Measurements from ENCODE around the gene ZCCHC14. TPM values are rescaled to one million over a fixed set of nuclear protein-coding genes. Genes with fewer than 3 reads are reported as not detected.

Gene ZCCHC14
- total and polyA plus RNA-seq, 4 donors, result 6.6 to 42.5 (median 27.8) TPM

DNA sequence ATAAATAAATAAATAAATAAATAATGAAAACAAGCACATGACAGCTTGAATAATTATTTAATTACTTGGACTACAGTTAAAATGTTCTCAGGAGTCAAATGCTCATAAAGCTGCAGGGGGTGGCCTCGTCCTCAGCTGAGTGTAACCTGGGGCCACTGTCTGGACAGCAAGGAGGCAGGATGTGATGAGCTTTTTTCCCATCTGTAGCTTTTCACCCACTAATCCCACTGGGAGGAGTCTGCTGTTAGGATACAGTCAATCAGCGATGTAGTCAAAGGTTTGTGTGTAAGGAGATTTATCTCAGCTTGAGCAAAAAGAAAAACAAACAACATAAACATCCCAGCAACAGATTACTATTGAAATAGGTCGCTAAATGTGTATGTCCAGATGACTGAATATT lies 22.5 kb downstream of the ZCCHC14 start:
- ATAC-seq (ENCODE audit: low FRiP score) (no peak), DNase-seq (no peak)
- intact Hi-C loops (cut with DNase I), result loop anchor here in 1 of 2 donors (5.0 to 10.0 kb wide), 2 partner anchors 33 to 76 kb away; partner anchors contain the start of gene MAP1LC3B
- no peaks in the 10 kb centered on the region for H3K9me3 ChIP-seq (ENCODE audit: control insufficient read depth, low read length)
- H3K36me3 ChIP-seq (ENCODE audit: control insufficient read depth in 1 of 2, insufficient read depth in 2 of 2, low read length in 1 of 2), result no peaks in the 10 kb centered on the region
- no peak overlapping the region for H3K27ac ChIP-seq (ENCODE audit: low read depth in 1 of 2, low read length in 2 of 2)
- no peak overlapping the region for H3K4me3 ChIP-seq (ENCODE audit: low read length in 2 of 2)
- H3K27me3 ChIP-seq (ENCODE audit: control insufficient read depth in 1 of 2, insufficient read depth in 2 of 2, low read length in 1 of 2), result no peaks in the 10 kb centered on the region
- peaks cover 0 to 4% of the 10 kb centered on the region in 2 donors for H3K4me1 ChIP-seq (ENCODE audit: control insufficient read depth in 1 of 2, insufficient read depth in 2 of 2, low read length in 2 of 2)
- WGBS, 2 donors, result 84 to 91% methylated on average over 3 of the region's 3 CpGs

DNA sequence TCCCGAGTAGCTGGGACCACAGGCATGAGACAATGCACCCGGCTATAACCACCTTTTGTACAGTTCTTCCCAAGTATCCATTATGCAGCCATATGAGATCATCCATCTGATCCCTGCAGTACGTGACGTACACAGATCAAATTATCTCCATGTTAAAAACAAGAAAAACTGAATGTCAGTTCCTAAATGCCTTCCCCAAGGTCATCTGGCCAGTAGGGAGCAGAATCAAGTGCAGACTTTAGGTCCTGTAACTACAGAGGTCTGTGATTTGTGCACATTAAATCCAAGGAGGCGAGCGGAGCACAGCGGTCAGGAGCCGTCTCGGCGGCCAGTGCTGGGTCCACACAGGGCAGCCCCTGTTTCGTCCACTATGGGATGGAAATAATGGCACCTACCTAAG lies 23.7 kb downstream of the ZCCHC14 start:
- Histone ChIP-seq H3K4me3 (ENCODE audit: low read length in 2 of 2) (no peak overlapping the region), H3K9me3 (ENCODE audit: control insufficient read depth, low read length) (no peaks in the 10 kb centered on the region), H3K36me3 (ENCODE audit: control insufficient read depth in 1 of 2, insufficient read depth in 2 of 2, low read length in 1 of 2) (no peaks in the 10 kb centered on the region), H3K27ac (ENCODE audit: low read depth in 1 of 2, low read length in 2 of 2) (no peak overlapping the region), H3K27me3 (ENCODE audit: control insufficient read depth in 1 of 2, insufficient read depth in 2 of 2, low read length in 1 of 2) (no peaks in the 10 kb centered on the region), H3K4me1 (ENCODE audit: control insufficient read depth in 1 of 2, insufficient read depth in 2 of 2, low read length in 2 of 2) (peaks cover 0 to 4% of the 10 kb centered on the region in 2 donors)
- DNase-seq (no peak), ATAC-seq (ENCODE audit: low FRiP score) (no peak)
- intact Hi-C loops (cut with DNase I), result no loop called here
- WGBS, 2 donors, result 85 to 99% methylated on average over 11 of the region's 11 CpGs

DNA sequence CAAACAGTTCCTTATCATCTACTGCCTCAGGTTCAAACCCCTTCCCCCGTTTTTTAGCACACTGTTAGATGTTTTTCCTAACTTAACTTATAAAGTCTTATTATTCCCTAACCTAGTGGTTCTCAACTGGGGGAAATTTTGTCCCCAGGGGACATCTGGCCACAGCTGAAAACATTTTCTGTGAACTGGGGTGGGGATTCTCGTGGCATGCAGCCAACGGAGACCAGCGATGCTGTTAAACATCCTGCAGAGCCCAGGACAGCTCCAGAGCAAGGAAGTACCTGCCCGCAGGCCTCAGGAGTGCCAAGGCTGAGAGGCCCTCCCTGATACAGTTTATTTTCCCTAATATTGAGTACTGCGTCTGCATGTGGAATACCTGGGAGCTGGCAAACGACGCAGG lies 24.3 kb downstream of the ZCCHC14 start:
- 67 to 69% methylated on average over 8 of the region's 8 CpGs for WGBS, 2 donors
- intact Hi-C loops (cut with DNase I), result no loop called here
- peaks cover 0 to 5% of the 10 kb centered on the region in 2 donors for H3K4me1 ChIP-seq (ENCODE audit: control insufficient read depth in 1 of 2, insufficient read depth in 2 of 2, low read length in 2 of 2)
- H3K27me3 ChIP-seq (ENCODE audit: control insufficient read depth in 1 of 2, insufficient read depth in 2 of 2, low read length in 1 of 2), result no peaks in the 10 kb centered on the region
- H3K36me3 ChIP-seq (ENCODE audit: control insufficient read depth in 1 of 2, insufficient read depth in 2 of 2, low read length in 1 of 2), result no peaks in the 10 kb centered on the region
- DNase-seq (no peak), ATAC-seq (ENCODE audit: low FRiP score) (no peak)
- H3K9me3 ChIP-seq (ENCODE audit: control insufficient read depth, low read length), result no peaks in the 10 kb centered on the region
- H3K27ac ChIP-seq (ENCODE audit: low read depth in 1 of 2, low read length in 2 of 2), result no peak overlapping the region
- H3K4me3 ChIP-seq (ENCODE audit: low read length in 2 of 2), result no peak overlapping the region

DNA sequence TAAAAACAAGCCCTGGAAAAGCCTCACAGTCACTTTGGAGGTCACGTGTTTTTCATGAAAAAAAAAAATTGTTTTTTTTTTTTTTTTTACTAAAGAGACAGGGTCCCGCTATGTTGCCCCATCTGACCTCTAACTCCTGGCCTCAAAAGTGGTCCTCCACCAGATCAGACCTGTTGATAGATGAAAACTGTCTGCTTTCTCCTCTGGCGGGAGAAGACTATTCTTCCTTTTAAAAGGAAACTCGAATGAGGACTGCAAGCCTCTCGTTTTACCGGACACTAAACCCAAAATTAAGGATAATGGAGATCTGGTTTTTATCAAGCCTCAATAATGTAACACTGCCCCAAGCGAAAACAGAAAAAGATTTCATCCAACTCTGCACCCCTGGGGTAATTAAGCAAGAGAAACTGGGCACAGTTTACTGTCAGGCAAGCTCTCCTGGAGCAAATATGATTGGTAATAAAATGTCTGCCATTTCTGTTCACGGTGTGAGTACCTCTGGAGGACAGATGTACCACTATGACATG lies 25.8 kb downstream of the ZCCHC14 start:
- Histone ChIP-seq H3K4me1 (ENCODE audit: control insufficient read depth in 1 of 2, insufficient read depth in 2 of 2, low read length in 2 of 2) (peaks cover 0 to 5% of the 10 kb centered on the region in 2 donors), H3K27me3 (ENCODE audit: control insufficient read depth in 1 of 2, insufficient read depth in 2 of 2, low read length in 1 of 2) (no peaks in the 10 kb centered on the region), H3K4me3 (ENCODE audit: low read length in 2 of 2) (no peak overlapping the region), H3K27ac (ENCODE audit: low read depth in 1 of 2, low read length in 2 of 2) (no peak overlapping the region), H3K9me3 (ENCODE audit: control insufficient read depth, low read length) (no peaks in the 10 kb centered on the region), H3K36me3 (ENCODE audit: control insufficient read depth in 1 of 2, insufficient read depth in 2 of 2, low read length in 1 of 2) (no peaks in the 10 kb centered on the region)
- no peak for DNase-seq
- no peak for ATAC-seq (ENCODE audit: low FRiP score)
- WGBS, 2 donors, result 91 to 92% methylated on average over 8 of the region's 8 CpGs
- intact Hi-C loops (cut with DNase I), result no loop called here

DNA sequence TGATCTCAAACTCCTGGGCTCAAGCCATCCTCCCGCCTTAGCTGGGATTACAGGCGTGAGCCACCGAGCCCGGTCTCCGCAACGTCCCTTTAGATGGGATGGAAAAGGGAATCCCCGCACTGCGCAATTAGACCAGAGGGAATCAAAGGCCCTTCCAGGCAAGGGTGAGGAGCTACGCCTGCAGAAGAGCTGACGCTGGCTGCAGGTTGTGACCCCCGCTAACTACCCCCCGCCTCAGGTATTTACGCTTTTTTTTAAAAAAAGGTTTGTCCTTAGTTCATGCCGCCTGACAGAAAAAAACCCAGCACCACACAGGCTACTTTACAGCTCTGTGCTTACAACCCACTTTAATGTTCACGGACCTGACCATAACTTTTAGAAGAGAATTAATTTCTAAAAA lies 26.9 kb downstream of the ZCCHC14 start:
- Histone ChIP-seq H3K27me3 (ENCODE audit: control insufficient read depth in 1 of 2, insufficient read depth in 2 of 2, low read length in 1 of 2) (no peaks in the 10 kb centered on the region), H3K36me3 (ENCODE audit: control insufficient read depth in 1 of 2, insufficient read depth in 2 of 2, low read length in 1 of 2) (no peaks in the 10 kb centered on the region), H3K27ac (ENCODE audit: low read depth in 1 of 2, low read length in 2 of 2) (peak overlapping the region; percentile 58 to 94), H3K4me3 (ENCODE audit: low read length in 2 of 2) (no peak overlapping the region), H3K4me1 (ENCODE audit: control insufficient read depth in 1 of 2, insufficient read depth in 2 of 2, low read length in 2 of 2) (peaks cover 0 to 3% of the 10 kb centered on the region in 2 donors), H3K9me3 (ENCODE audit: control insufficient read depth, low read length) (no peaks in the 10 kb centered on the region)
- WGBS, 2 donors, result 79 to 87% methylated on average over 15 of the region's 15 CpGs
- intact Hi-C loops (cut with DNase I), result no loop called here
- no peak for ATAC-seq (ENCODE audit: low FRiP score)
- DNase-seq, result no peak

DNA sequence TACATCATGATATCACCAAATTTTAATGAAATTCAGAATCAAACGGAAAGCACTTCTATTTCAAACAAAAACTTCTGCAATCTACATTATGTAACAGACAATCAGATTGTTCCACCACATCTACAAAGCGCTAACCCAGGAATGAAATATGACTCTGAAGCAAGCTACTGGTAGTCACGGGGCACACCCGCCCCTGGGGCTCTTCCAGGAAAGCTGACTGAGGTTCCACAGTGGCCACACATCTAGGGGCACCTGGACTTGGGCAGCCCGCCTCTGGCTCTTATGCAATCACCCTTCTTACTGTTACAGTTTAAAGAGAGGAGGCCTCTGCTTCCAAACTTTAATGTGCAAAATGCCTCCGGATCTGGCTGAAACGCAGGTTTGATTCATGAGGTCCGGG lies 27.5 kb downstream of the ZCCHC14 start:
- H3K4me3 ChIP-seq (ENCODE audit: low read length in 2 of 2), result no peak overlapping the region
- DNase-seq, result peak; percentile 88 to 89

DNA sequence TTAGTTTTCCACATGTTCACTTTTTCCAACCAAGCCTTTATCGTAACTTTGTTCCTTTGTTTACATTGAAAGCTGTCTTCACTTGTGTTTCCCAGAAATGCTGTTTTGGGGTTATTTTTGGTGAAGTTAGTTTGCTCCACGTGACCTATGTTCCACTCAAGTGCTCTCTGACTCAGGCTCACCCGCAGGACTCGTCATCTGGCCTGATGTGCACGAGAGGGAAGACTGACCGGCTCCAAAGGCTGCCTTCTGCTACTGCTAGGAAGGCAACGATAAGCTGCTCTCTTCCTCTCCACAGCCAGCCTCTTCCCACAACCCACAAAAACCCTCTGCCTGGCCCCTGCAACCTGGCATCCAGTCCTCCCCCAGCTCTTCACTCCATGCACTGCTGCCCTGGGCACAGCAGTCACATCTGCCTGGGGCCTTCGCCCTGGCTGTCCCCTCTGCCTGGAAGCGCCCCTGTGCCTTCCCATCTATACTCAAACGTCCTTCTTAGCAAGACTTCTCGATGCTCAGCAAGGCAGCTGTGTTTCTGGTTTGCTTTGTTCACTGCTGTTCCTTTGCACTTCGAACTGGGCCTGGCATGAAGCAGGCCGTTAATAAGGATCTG lies 28.0 kb downstream of the ZCCHC14 start:
- ATAC-seq (ENCODE audit: low FRiP score) (peak; percentile 94), DNase-seq (peak; percentile 90)
- intact Hi-C loops (cut with DNase I), result loop anchor here in 1 of 2 donors (1.0 to 5.0 kb wide), 2 partner anchors 29 to 118 kb away; partner anchors contain the start of gene ZCCHC14
- Histone ChIP-seq H3K4me3 (ENCODE audit: low read length in 2 of 2) (no peak overlapping the region), H3K27me3 (ENCODE audit: control insufficient read depth in 1 of 2, insufficient read depth in 2 of 2, low read length in 1 of 2) (no peaks in the 10 kb centered on the region), H3K36me3 (ENCODE audit: control insufficient read depth in 1 of 2, insufficient read depth in 2 of 2, low read length in 1 of 2) (no peaks in the 10 kb centered on the region), H3K4me1 (ENCODE audit: control insufficient read depth in 1 of 2, insufficient read depth in 2 of 2, low read length in 2 of 2) (peaks cover 0 to 3% of the 10 kb centered on the region in 2 donors), H3K27ac (ENCODE audit: low read depth in 1 of 2, low read length in 2 of 2) (peak overlapping the region; percentile 68 to 94), H3K9me3 (ENCODE audit: control insufficient read depth, low read length) (no peaks in the 10 kb centered on the region)
- WGBS, 2 donors, result 5 to 8% methylated on average over 13 of the region's 13 CpGs

More for the DNA sequence above, 27.5 kb downstream of the ZCCHC14 start:
- Histone ChIP-seq H3K36me3 (ENCODE audit: control insufficient read depth in 1 of 2, insufficient read depth in 2 of 2, low read length in 1 of 2) (no peaks in the 10 kb centered on the region), H3K27ac (ENCODE audit: low read depth in 1 of 2, low read length in 2 of 2) (peak overlapping the region; percentile 68 to 94), H3K27me3 (ENCODE audit: control insufficient read depth in 1 of 2, insufficient read depth in 2 of 2, low read length in 1 of 2) (no peaks in the 10 kb centered on the region), H3K4me1 (ENCODE audit: control insufficient read depth in 1 of 2, insufficient read depth in 2 of 2, low read length in 2 of 2) (peaks cover 0 to 3% of the 10 kb centered on the region in 2 donors), H3K9me3 (ENCODE audit: control insufficient read depth, low read length) (no peaks in the 10 kb centered on the region)
- ATAC-seq (ENCODE audit: low FRiP score), result peak; percentile 77
- WGBS, 2 donors, result 18% methylated on average over 8 of the region's 8 CpGs
- intact Hi-C loops (cut with DNase I), result no loop called here

DNA sequence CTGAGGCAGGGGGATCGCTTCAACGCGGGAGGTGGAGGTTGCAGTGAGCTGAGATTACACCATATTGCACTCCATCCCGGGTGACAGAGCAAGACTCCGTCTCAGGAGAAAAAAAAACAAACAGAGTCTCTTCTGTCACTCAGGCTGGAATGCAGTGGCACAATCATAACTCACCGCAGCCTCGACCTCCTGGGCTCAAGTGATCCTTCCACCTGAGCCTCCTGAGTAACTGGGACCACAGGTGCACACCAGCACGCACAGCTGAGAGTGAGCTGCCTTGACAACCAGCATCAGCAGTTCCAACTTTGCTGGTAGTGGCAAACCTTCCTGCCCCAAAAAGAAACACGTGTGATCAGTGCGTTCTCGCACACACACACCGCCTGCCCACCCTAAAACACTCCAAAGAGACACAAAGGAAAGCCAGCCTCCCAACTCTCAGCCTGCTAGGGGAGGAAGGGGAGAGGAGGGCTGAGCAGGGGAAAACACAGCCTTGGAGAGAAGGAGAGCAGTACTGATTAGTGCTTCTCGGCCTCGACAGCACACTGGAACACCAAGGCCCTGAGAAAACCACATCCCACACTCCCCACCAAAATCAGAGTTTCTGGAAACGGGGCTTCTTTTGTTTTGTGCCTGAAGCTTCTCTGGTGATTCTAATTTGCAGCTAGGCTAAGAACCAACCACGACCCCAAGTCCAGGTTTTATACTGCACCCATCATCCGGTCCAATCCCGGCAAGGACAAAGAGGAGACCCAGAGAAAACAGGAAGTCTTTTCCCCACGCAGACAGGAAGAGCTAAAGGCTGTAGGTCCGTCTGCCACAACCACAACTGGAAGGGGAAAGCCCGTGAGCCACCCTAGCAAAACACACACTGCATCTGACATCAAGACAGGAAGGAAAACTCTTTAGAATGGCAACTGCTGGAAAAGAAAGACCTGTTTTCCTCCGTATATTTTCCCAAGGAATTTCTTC lies 28.8 kb downstream of the ZCCHC14 start:
- peak; percentile 64 for ATAC-seq (ENCODE audit: low FRiP score)
- H3K4me1 ChIP-seq (ENCODE audit: control insufficient read depth in 1 of 2, insufficient read depth in 2 of 2, low read length in 2 of 2), result peaks cover 0 to 3% of the 10 kb centered on the region in 2 donors
- H3K27ac ChIP-seq (ENCODE audit: low read depth in 1 of 2, low read length in 2 of 2), result peak overlapping the region; percentile 51 to 93
- intact Hi-C loops (cut with DNase I), result loop anchor here in 1 of 2 donors (1.0 to 5.0 kb wide), 2 partner anchors 29 to 118 kb away; partner anchors contain the start of gene ZCCHC14
- H3K36me3 ChIP-seq (ENCODE audit: control insufficient read depth in 1 of 2, insufficient read depth in 2 of 2, low read length in 1 of 2), result peaks cover 0 to under 1% of the 10 kb centered on the region in 2 donors
- H3K4me3 ChIP-seq (ENCODE audit: low read length in 2 of 2), result no peak overlapping the region
- no peaks in the 10 kb centered on the region for H3K9me3 ChIP-seq (ENCODE audit: control insufficient read depth, low read length)
- H3K27me3 ChIP-seq (ENCODE audit: control insufficient read depth in 1 of 2, insufficient read depth in 2 of 2, low read length in 1 of 2), result no peaks in the 10 kb centered on the region
- DNase-seq, result peak in 1 of 2 donors; percentile 77
- WGBS, 2 donors, result 28% methylated on average over 22 of the region's 22 CpGs

Data from aorta (tissue), 5 donors.